Kidney (tissue), 14 donors: Measurements from ENCODE around the gene CAPN7. TPM values are rescaled to one million over a fixed set of nuclear protein-coding genes. Genes with fewer than 3 reads are reported as not detected.

Source experiments
- DNase-seq, 5 donors: peaks; one replicate each; pipeline ENCODE4 v3.0.0-alpha.2; 2013 to 2020
- FAIRE-seq: peaks from 2 replicates; lab custom pipeline; 2012; peaks lifted over from hg19 to GRCh38; lab: Jason Lieb, UNC
- H3K27ac ChIP-seq, 2 donors: one replicate each; pipeline ENCODE4 v1.7.0; 2013; ENCODE audit warnings: low read depth in 2 of 2, low read length in 2 of 2, inconsistent platforms in 1 of 2
- H3K27me3 ChIP-seq: one replicate; pipeline ENCODE4 v1.7.1; 2013; ENCODE audit warnings: low read length, inconsistent platforms; ENCODE audit not compliant: control insufficient read depth, insufficient read depth
- H3K36me3 ChIP-seq, 3 donors: one replicate each; pipeline versions ENCODE4 v1.7.0 to v1.7.1; 2013; ENCODE audit warnings: low read length in 3 of 3, control low read depth in 1 of 3, inconsistent platforms in 1 of 3; ENCODE audit not compliant: insufficient read depth in 3 of 3, control insufficient read depth in 2 of 3
- H3K4me1 ChIP-seq, 3 donors: one replicate each; pipeline versions ENCODE4 v1.7.0 to v1.7.1; 2013; ENCODE audit warnings: low read length in 3 of 3, inconsistent platforms in 1 of 3, low read depth in 1 of 3; ENCODE audit not compliant: control insufficient read depth in 2 of 3, insufficient read depth in 2 of 3
- H3K4me3 ChIP-seq, 3 donors: one replicate each; pipeline versions ENCODE4 v1.7.0 to v1.8.1; 2013; ENCODE audit warnings: low read length in 3 of 3, control low read depth in 1 of 3, inconsistent platforms in 1 of 3
- H3K9ac ChIP-seq, 3 donors: one replicate each; pipeline versions ENCODE4 v1.7.0 to v1.7.1; 2013; ENCODE audit warnings: low read length in 3 of 3, control low read depth in 1 of 3, inconsistent platforms in 1 of 3
- H3K9me3 ChIP-seq, 3 donors: one replicate each; pipeline versions ENCODE4 v1.7.0 to v1.7.1; 2013; ENCODE audit warnings: low read length in 3 of 3, control low read depth in 1 of 3, inconsistent platforms in 1 of 3; ENCODE audit not compliant: control insufficient read depth in 2 of 3, insufficient read depth in 1 of 3
- intact Hi-C: fragments of 100-400 bp; cut with DNase I; formaldehyde crosslinking; loops from one replicate; pipeline ENCODE4 v1.11.1; 2022
- polyA plus RNA-seq: library from polyadenylated mRNA; stranded (reverse); fragments of 350-450 nt; fragmentation: Illumina TruSeq; extraction: RNeasy Lipid Tissue Mini Kit (QIAGEN cat#74804); gene quantifications from one replicate; pipeline ENCODE4 v1.2.3, GENCODE V29; 2014; ENCODE audit warnings: low read depth, low replicate concordance; ENCODE audit not compliant: insufficient read depth
- total RNA-seq: library from RNA; stranded (reverse); fragmentation: NEBNext Ultra II Directional; extraction: Animal tissue kit (Norgen Biotek cat#: 25700); gene quantifications from one replicate; pipeline ENCODE4 v1.2.1, GENCODE V29; 2021
- TF ChIP-seq, protein P1 (sequence below): IDR thresholded peaks from 3 replicates; pipeline ENCODE4 v1.5.1; 2012; ENCODE audit warnings: mild to moderate bottlenecking, moderate library complexity, borderline replicate concordance; ENCODE audit not compliant: insufficient read depth; ENCODE audit errors: extremely low read depth
- donor health status: control.
- donor health status: control.
- donor health status: control.
- donor health status: control.
- donor health status: control.
- donor health status: DM: yes; HTN: yes; CAD: no.
- donor health status: Normal renal cell carcinoma (clear cell type).

The CAPN7 gene
- total and polyA plus RNA-seq, 2 donors from 2014 or later: 14.9 to 40.7 TPM

DNA sequence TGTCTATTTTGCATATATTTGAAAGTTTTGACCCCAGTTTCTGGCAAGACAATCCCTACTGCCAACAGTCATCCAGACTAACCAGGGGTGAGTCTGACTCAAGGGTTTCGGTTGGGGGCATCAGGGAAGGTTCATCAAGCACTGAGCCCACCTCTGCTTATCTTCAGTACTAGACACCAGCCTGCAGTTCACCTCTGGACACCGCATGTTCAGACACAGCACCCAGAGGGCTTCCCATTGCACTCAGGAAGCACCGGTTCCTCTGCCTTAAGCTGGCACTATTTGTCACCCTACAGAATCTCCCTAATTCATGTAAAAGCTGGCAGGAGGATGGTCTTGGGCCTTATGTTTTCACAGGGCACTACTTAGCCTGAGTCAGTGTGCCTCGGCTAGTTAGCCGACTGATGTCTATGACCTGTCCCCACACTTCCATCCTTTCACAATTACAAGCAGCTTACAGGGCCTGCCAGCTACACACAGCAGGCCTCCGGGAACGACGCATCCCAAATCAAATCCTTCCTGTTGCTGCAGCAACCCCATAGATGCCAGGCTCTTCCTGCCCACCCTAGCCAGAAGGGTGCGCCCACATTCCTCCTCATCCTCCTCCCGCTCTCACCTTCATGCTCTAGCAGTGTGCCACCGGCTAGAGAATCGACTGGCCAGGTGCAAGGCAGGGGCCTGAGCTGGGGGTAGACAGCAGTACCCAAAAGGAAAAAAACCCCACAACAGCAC lies 73.8 kb downstream of the CAPN7 start:
- no peaks in the 10 kb centered on the region for H3K36me3 ChIP-seq
- TF ChIP-seq, protein P1, sequence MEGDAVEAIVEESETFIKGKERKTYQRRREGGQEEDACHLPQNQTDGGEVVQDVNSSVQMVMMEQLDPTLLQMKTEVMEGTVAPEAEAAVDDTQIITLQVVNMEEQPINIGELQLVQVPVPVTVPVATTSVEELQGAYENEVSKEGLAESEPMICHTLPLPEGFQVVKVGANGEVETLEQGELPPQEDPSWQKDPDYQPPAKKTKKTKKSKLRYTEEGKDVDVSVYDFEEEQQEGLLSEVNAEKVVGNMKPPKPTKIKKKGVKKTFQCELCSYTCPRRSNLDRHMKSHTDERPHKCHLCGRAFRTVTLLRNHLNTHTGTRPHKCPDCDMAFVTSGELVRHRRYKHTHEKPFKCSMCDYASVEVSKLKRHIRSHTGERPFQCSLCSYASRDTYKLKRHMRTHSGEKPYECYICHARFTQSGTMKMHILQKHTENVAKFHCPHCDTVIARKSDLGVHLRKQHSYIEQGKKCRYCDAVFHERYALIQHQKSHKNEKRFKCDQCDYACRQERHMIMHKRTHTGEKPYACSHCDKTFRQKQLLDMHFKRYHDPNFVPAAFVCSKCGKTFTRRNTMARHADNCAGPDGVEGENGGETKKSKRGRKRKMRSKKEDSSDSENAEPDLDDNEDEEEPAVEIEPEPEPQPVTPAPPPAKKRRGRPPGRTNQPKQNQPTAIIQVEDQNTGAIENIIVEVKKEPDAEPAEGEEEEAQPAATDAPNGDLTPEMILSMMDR: no peak
- H3K4me1 ChIP-seq: peaks cover 0 to 12% (median 2%) of the 10 kb centered on the region in 3 donors
- H3K4me3 ChIP-seq: no peak overlapping the region
- no peak overlapping the region for H3K27ac ChIP-seq
- DNase-seq (no peak), FAIRE-seq (no peak)
- H3K27me3 ChIP-seq: no peaks in the 10 kb centered on the region
- intact Hi-C loops: loop anchor here (10.0 kb wide), 1 partner anchor 55 kb away; the partner anchor contains the start of gene SH3BP5
- H3K9ac ChIP-seq: no peak overlapping the region
- no peaks in the 10 kb centered on the region for H3K9me3 ChIP-seq

DNA sequence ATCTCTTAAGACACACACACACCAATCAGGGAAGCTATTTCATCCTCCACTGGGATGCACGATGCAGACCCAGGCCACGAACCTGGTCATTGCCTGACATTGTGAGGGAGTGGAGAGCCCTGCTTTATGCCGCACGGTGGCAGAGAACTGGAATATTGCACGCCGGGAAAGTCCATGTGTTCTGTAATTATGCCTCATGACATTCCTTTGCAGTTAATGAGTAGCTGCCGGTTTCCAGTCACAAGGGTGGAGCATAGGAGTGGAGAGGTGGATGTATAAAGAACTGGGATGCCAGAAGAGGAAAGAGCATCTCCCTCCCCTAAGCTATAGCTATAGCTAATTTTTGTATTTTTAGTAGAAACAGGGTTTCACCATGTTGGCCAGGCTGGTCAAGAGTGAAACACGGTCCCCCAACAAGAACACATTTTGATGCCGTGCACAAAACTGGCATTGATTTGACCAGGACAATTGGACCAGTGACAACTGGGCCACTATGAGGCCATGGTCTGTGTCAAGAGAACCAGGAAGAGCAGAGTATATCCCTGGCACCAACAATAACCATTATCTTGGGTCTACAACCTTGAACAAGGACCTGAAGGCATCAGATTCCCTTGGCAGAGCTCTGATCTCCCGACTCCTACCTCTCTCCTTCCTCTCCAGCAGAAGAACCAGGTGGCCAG lies 74.9 kb downstream of the CAPN7 start:
- Histone ChIP-seq H3K9ac (no peak overlapping the region), H3K27ac (peak overlapping the region in 1 of 2 donors; percentile 32), H3K4me1 (peaks cover 0 to 14% (median 4%) of the 10 kb centered on the region in 3 donors), H3K36me3 (no peaks in the 10 kb centered on the region), H3K4me3 (no peak overlapping the region), H3K27me3 (no peaks in the 10 kb centered on the region), H3K9me3 (no peaks in the 10 kb centered on the region)
- intact Hi-C loops: no loop called here
- TF ChIP-seq, protein P1: no peak
- FAIRE-seq: no peak
- DNase-seq: no peak

DNA sequence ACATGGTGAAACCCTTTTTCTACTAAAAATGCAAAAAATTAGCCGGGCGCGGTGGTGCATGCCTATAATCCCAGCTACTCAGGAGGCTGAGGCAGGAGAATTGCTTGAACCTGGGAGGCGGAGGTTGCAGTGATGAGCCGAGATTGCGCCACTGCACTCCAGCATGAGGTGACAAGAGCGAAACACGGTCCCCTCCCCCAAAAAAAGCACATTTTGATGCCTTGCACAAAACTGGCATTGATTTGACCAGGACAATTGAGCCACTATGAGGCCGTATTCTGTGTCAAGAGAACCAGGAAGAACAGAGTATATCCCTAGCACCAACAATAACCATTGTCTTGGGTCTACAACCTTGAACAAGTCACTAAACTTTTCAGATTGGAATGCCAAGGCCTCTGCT lies 75.8 kb downstream of the CAPN7 start:
- FAIRE-seq (no peak), DNase-seq (no peak)
- H3K9me3 ChIP-seq: no peaks in the 10 kb centered on the region
- H3K9ac ChIP-seq: no peak overlapping the region
- H3K27ac ChIP-seq: no peak overlapping the region
- intact Hi-C loops: no loop called here
- H3K36me3 ChIP-seq: no peaks in the 10 kb centered on the region
- H3K4me1 ChIP-seq: peaks cover 0 to 14% (median 4%) of the 10 kb centered on the region in 3 donors
- TF ChIP-seq, protein P1: no peak
- no peak overlapping the region for H3K4me3 ChIP-seq
- H3K27me3 ChIP-seq: no peaks in the 10 kb centered on the region
